ENCODE data around the gene CEP164. TPM values are rescaled to one million over a fixed set of nuclear protein-coding genes. Genes with fewer than 3 reads are reported as not detected.
"Not testable (repeated sequence)": the region's sequence is repeated elsewhere in the genome, so short reads cannot be mapped to it uniquely, and the experiment has no call there.

CEP164 gene
- total and polyA plus RNA-seq, 9 of the 15 experiments (the other 6 are each of a cell fraction or from before 2014, with no cell fraction given) = 2.1 to 16.5 (median 10.4) TPM

DNA sequence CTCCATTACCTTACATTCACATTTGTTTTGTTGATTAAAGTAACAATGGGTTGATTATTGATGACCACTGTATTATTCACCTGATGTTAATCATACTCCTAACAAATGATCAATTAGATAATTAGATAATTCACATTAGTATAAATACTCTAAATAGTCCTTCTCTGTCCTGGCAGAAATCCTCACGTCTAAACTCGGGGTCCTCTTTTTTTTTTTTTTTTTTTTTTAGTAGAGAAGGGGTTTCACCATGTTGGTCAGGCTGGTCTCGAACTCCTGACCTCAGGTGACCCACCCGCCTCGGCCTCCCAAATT lies 443 bp upstream of the CEP164 start (continued):
- TF ChIP-seq MECOM (CRISPR knock-in tag; IDR thresholded peaks at IDR 0.05) (0 out of 2 replicates have a peak, but pooled peaks have one; percentile 70), ZNF668 (CRISPR knock-in tag; IDR thresholded peaks at IDR 0.05) (0 out of 2 replicates have a peak, but pooled peaks have one; percentile 61), ZNF175 (CRISPR knock-in tag; IDR thresholded peaks at IDR 0.05; ENCODE audit: low read depth) (peak; percentile 59; the same call in 1 of the 2 replicates), SMARCA4 (IDR thresholded peaks at IDR 0.05) (peak; percentile 70; the same call in 1 of the 2 replicates), ADNP (tag; IDR thresholded peaks at IDR 0.05) (peak; percentile 99), TOE1 (IDR thresholded peaks at IDR 0.05; ENCODE audit: borderline replicate concordance) (0 out of 2 replicates have a peak, but pooled peaks have one; percentile 8), SMARCA5 (IDR thresholded peaks at IDR 0.05) (peak; percentile 80; the same call in 1 of the 2 replicates), KDM1A (IDR thresholded peaks at IDR 0.05) (peak; percentile 69 to 79; a peak in 3 of 4 replicates), ZC3H8 (IDR thresholded peaks at IDR 0.05) (peak; percentile 37; the same call in 1 of the 2 replicates), TRIM28 (IDR thresholded peaks at IDR 0.05) (peak; percentile 97)
- TF ChIP-seq TOE1 (CRISPR knock-in tag; IDR thresholded peaks at IDR 0.05; ENCODE audit: borderline replicate concordance, low read depth) = not testable (repeated sequence)
- TF ChIP-seq, protein P1, sequence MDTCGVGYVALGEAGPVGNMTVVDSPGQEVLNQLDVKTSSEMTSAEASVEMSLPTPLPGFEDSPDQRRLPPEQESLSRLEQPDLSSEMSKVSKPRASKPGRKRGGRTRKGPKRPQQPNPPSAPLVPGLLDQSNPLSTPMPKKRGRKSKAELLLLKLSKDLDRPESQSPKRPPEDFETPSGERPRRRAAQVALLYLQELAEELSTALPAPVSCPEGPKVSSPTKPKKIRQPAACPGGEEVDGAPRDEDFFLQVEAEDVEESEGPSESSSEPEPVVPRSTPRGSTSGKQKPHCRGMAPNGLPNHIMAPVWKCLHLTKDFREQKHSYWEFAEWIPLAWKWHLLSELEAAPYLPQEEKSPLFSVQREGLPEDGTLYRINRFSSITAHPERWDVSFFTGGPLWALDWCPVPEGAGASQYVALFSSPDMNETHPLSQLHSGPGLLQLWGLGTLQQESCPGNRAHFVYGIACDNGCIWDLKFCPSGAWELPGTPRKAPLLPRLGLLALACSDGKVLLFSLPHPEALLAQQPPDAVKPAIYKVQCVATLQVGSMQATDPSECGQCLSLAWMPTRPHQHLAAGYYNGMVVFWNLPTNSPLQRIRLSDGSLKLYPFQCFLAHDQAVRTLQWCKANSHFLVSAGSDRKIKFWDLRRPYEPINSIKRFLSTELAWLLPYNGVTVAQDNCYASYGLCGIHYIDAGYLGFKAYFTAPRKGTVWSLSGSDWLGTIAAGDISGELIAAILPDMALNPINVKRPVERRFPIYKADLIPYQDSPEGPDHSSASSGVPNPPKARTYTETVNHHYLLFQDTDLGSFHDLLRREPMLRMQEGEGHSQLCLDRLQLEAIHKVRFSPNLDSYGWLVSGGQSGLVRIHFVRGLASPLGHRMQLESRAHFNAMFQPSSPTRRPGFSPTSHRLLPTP (IDR thresholded peaks at IDR 0.05; ENCODE audit: borderline replicate concordance, extremely low read depth, insufficient read length) = peak; percentile 43
